Stimulated activated CD8-positive, alpha-beta memory T cell treated with anti-CD3 and anti-CD28 coated beads, Interleukin-2, amount 100 ng/mL, for 48 hours (primary cell): Measurements from ENCODE around the gene OR2V1.
"Not testable (repeated sequence)": the region's sequence is repeated elsewhere in the genome, so short reads cannot be mapped to it uniquely, and the experiment has no call there.

Experiments
- DNase-seq, 2 donors: peaks; one replicate each; pipeline ENCODE4 v3.0.0-alpha.2; 2020; ENCODE audit warnings: low read depth in 2 of 2

Gene OR2V1

GRCh38 chr5:181130832-181131496, at the start of gene OR2V1:
OR2V1 (minus strand) TSS chr5:181131169; CDS start chr5:181125304, 5,865 bp downstream.
- no peak for DNase-seq

GRCh38 chr5:181177559-181177958, 46.6 kb upstream of the OR2V1 start:
- not testable (repeated sequence) for DNase-seq

- DNase-seq, result no peak
Observed at GRCh38 chr5:181176254-181176952, 45.4 kb upstream of the OR2V1 start.

GRCh38 chr5:181173420-181174342, 42.7 kb upstream of the OR2V1 start:
- peak in 1 of 2 donors; percentile 73 for DNase-seq

- DNase-seq, result no peak
Observed at GRCh38 chr5:181173027-181173419, 42.1 kb upstream of the OR2V1 start.

GRCh38 chr5:181171782-181172181, 40.8 kb upstream of the OR2V1 start:
- no peak for DNase-seq

GRCh38 chr5:181170996-181171395, 40.0 kb upstream of the OR2V1 start:
- no peak for DNase-seq

GRCh38 chr5:181170237-181170825, 39.4 kb upstream of the OR2V1 start:
- no peak for DNase-seq

- peak; percentile 77 to 91 for DNase-seq
Observed at GRCh38 chr5:181169459-181170236, 38.7 kb upstream of the OR2V1 start.

- no peak for DNase-seq
Observed at GRCh38 chr5:181168595-181169118, 37.7 kb upstream of the OR2V1 start.

- no peak for DNase-seq
Observed at GRCh38 chr5:181167814-181168488, 37.0 kb upstream of the OR2V1 start.

- no peak for DNase-seq
Observed at GRCh38 chr5:181166812-181167733, 36.1 kb upstream of the OR2V1 start.

GRCh38 chr5:181164076-181164952, 33.3 kb upstream of the OR2V1 start:
- DNase-seq, result no peak

GRCh38 chr5:181163487-181164075, 32.6 kb upstream of the OR2V1 start:
- DNase-seq, result no peak

- no peak for DNase-seq
Observed at GRCh38 chr5:181161534-181162175, 30.7 kb upstream of the OR2V1 start.

GRCh38 chr5:181160755-181161533, 30.0 kb upstream of the OR2V1 start:
- DNase-seq, result not testable (repeated sequence)
